Measurements from ENCODE around the gene CWC27. TPM values are rescaled to one million over a fixed set of nuclear protein-coding genes. Genes with fewer than 3 reads are reported as not detected.

CWC27 gene
- total and polyA plus RNA-seq, 2 of the 13 experiments (the other 11 are each of a cell fraction or from before 2014, with no cell fraction given) = 21.1 to 25.7 TPM

- TF ChIP-seq SPEN (CRISPR knock-in tag; IDR thresholded peaks at IDR 0.05; ENCODE audit: low read depth) (peak; percentile 83), ZNF775 (CRISPR knock-in tag; IDR thresholded peaks at IDR 0.05; ENCODE audit: borderline replicate concordance) (no peak), ZNF678 (CRISPR knock-in tag; IDR thresholded peaks at IDR 0.05) (no peak), POLR2A (IDR thresholded peaks at IDR 0.05; ENCODE audit: insufficient read depth in 1 of 2, low read depth in 2 of 2, low read length in 2 of 2) (peak; percentile 74 to 85), TAF1 (CRISPR knock-in tag; IDR thresholded peaks at IDR 0.05) (peak; percentile 79), ZNF761 (CRISPR knock-in tag; conservative IDR thresholded peaks at IDR 0.05) (peak; percentile 38; the same call in 1 of the 2 replicates), HNF1A (IDR thresholded peaks at IDR 0.05; ENCODE audit: low read depth) (no peak), HNF1A (CRISPR knock-in tag; IDR thresholded peaks at IDR 0.05; ENCODE audit: borderline replicate concordance) (peak; percentile 53; the same call in 1 of the 2 replicates), AGO2 (optimal IDR thresholded peaks at IDR 0.05; ENCODE audit: low read depth, low read length) (no peak), HOXA3 (CRISPR knock-in tag; IDR thresholded peaks at IDR 0.05) (peak; percentile 68; the same call in 1 of the 2 replicates), TFDP1 (CRISPR knock-in tag; IDR thresholded peaks at IDR 0.05; ENCODE audit: borderline replicate concordance) (peak; percentile 83), ZNF138 (CRISPR knock-in tag; IDR thresholded peaks at IDR 0.05; ENCODE audit: low read depth) (peak; percentile 69; the same call in 1 of the 2 replicates), SUZ12 (IDR thresholded peaks at IDR 0.05; ENCODE audit: low read depth, low read length) (no peak), SAP130 (CRISPR knock-in tag; IDR thresholded peaks at IDR 0.05; ENCODE audit: low read depth) (peak; percentile 92), RFXAP (CRISPR knock-in tag; IDR thresholded peaks at IDR 0.05; ENCODE audit: borderline replicate concordance) (no peak), THAP7 (CRISPR knock-in tag; IDR thresholded peaks at IDR 0.05) (0 out of 2 replicates have a peak, but pooled peaks have one; percentile 46), BORCS8-MEF2B (CRISPR knock-in tag; IDR thresholded peaks at IDR 0.05) (peak; percentile 68; the same call in 1 of the 2 replicates), SRY (CRISPR knock-in tag; IDR thresholded peaks at IDR 0.05) (peak; percentile 93), ZHX1 (CRISPR knock-in tag; IDR thresholded peaks at IDR 0.05; ENCODE audit: low read depth) (peak; percentile 76; the same call in 1 of the 2 replicates), ZNF788 (CRISPR knock-in tag; IDR thresholded peaks at IDR 0.05; ENCODE audit: borderline replicate concordance) (peak; percentile 94)
Observed at GRCh38 chr5:64768358-64769312, at the start of gene CWC27, which contains the start of gene SREK1IP1 (continued).
